Kidney (tissue), 14 donors: ENCODE data around the gene CFAP52. TPM values are rescaled to one million over a fixed set of nuclear protein-coding genes. Genes with fewer than 3 reads are reported as not detected.

Source experiments
- DNase-seq, 5 donors: peaks; one replicate each; pipeline ENCODE4 v3.0.0-alpha.2; 2013 to 2020
- FAIRE-seq: peaks from 2 replicates; lab custom pipeline; 2012; peaks lifted over from hg19 to GRCh38; lab: Jason Lieb, UNC
- H3K27ac ChIP-seq, 2 donors: one replicate each; pipeline ENCODE4 v1.7.0; 2013; ENCODE audit warnings: low read depth in 2 of 2, low read length in 2 of 2, inconsistent platforms in 1 of 2
- H3K27me3 ChIP-seq: one replicate; pipeline ENCODE4 v1.7.1; 2013; ENCODE audit warnings: low read length, inconsistent platforms; ENCODE audit not compliant: control insufficient read depth, insufficient read depth
- H3K36me3 ChIP-seq, 3 donors: one replicate each; pipeline versions ENCODE4 v1.7.0 to v1.7.1; 2013; ENCODE audit warnings: low read length in 3 of 3, control low read depth in 1 of 3, inconsistent platforms in 1 of 3; ENCODE audit not compliant: insufficient read depth in 3 of 3, control insufficient read depth in 2 of 3
- H3K4me1 ChIP-seq, 3 donors: one replicate each; pipeline versions ENCODE4 v1.7.0 to v1.7.1; 2013; ENCODE audit warnings: low read length in 3 of 3, inconsistent platforms in 1 of 3, low read depth in 1 of 3; ENCODE audit not compliant: control insufficient read depth in 2 of 3, insufficient read depth in 2 of 3
- H3K4me3 ChIP-seq, 3 donors: one replicate each; pipeline versions ENCODE4 v1.7.0 to v1.8.1; 2013; ENCODE audit warnings: low read length in 3 of 3, control low read depth in 1 of 3, inconsistent platforms in 1 of 3
- H3K9ac ChIP-seq, 3 donors: one replicate each; pipeline versions ENCODE4 v1.7.0 to v1.7.1; 2013; ENCODE audit warnings: low read length in 3 of 3, control low read depth in 1 of 3, inconsistent platforms in 1 of 3
- H3K9me3 ChIP-seq, 3 donors: one replicate each; pipeline versions ENCODE4 v1.7.0 to v1.7.1; 2013; ENCODE audit warnings: low read length in 3 of 3, control low read depth in 1 of 3, inconsistent platforms in 1 of 3; ENCODE audit not compliant: control insufficient read depth in 2 of 3, insufficient read depth in 1 of 3
- intact Hi-C: fragments of 100-400 bp; cut with DNase I; formaldehyde crosslinking; loops from one replicate; pipeline ENCODE4 v1.11.1; 2022
- polyA plus RNA-seq: library from polyadenylated mRNA; stranded (reverse); fragments of 350-450 nt; fragmentation: Illumina TruSeq; extraction: RNeasy Lipid Tissue Mini Kit (QIAGEN cat#74804); gene quantifications from one replicate; pipeline ENCODE4 v1.2.3, GENCODE V29; 2014; ENCODE audit warnings: low read depth, low replicate concordance; ENCODE audit not compliant: insufficient read depth
- total RNA-seq: library from RNA; stranded (reverse); fragmentation: NEBNext Ultra II Directional; extraction: Animal tissue kit (Norgen Biotek cat#: 25700); gene quantifications from one replicate; pipeline ENCODE4 v1.2.1, GENCODE V29; 2021
- TF ChIP-seq, protein P1 (sequence below): IDR thresholded peaks from 3 replicates; pipeline ENCODE4 v1.5.1; 2012; ENCODE audit warnings: mild to moderate bottlenecking, moderate library complexity, borderline replicate concordance; ENCODE audit not compliant: insufficient read depth; ENCODE audit errors: extremely low read depth
- donor health status: control.
- donor health status: control.
- donor health status: control.
- donor health status: control.
- donor health status: control.
- donor health status: DM: yes; HTN: yes; CAD: no.
- donor health status: Normal renal cell carcinoma (clear cell type).

The CFAP52 gene
- total and polyA plus RNA-seq, 2 donors from 2014 or later: 1.7 TPM; not detected in 1

DNA sequence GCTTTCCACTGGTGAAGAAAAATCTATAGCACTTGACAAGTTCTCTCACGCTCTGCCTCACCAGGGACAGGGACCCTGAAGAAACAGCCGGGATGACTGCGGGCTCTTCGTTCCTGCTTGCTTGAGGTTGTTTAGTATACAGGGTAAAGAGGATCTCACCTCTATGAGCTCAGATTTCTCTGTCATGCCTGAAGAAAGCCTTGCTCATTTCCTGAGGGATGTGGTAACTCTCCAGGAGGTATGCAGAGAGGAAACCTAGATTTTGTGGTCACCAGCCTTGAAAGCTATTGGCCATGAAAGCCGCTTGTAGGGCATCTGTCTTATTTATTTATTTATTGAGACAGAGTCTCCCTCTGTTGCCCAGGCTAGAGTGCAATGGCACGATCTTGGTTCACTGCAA, 92.1 kb downstream of the CFAP52 start:
- peaks cover 0 to 4% (median 0%) of the 10 kb centered on the region in 3 donors for H3K36me3 ChIP-seq
- no peaks in the 10 kb centered on the region for H3K27me3 ChIP-seq
- FAIRE-seq (no peak), DNase-seq (peak in 2 of 5 donors; percentile 50 to 59)
- H3K4me1 ChIP-seq: no peaks in the 10 kb centered on the region
- no peak overlapping the region for H3K4me3 ChIP-seq
- H3K27ac ChIP-seq: no peak overlapping the region
- TF ChIP-seq, protein P1, sequence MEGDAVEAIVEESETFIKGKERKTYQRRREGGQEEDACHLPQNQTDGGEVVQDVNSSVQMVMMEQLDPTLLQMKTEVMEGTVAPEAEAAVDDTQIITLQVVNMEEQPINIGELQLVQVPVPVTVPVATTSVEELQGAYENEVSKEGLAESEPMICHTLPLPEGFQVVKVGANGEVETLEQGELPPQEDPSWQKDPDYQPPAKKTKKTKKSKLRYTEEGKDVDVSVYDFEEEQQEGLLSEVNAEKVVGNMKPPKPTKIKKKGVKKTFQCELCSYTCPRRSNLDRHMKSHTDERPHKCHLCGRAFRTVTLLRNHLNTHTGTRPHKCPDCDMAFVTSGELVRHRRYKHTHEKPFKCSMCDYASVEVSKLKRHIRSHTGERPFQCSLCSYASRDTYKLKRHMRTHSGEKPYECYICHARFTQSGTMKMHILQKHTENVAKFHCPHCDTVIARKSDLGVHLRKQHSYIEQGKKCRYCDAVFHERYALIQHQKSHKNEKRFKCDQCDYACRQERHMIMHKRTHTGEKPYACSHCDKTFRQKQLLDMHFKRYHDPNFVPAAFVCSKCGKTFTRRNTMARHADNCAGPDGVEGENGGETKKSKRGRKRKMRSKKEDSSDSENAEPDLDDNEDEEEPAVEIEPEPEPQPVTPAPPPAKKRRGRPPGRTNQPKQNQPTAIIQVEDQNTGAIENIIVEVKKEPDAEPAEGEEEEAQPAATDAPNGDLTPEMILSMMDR: no peak
- intact Hi-C loops: no loop called here
- H3K9ac ChIP-seq: no peak overlapping the region
- H3K9me3 ChIP-seq: no peaks in the 10 kb centered on the region

DNA sequence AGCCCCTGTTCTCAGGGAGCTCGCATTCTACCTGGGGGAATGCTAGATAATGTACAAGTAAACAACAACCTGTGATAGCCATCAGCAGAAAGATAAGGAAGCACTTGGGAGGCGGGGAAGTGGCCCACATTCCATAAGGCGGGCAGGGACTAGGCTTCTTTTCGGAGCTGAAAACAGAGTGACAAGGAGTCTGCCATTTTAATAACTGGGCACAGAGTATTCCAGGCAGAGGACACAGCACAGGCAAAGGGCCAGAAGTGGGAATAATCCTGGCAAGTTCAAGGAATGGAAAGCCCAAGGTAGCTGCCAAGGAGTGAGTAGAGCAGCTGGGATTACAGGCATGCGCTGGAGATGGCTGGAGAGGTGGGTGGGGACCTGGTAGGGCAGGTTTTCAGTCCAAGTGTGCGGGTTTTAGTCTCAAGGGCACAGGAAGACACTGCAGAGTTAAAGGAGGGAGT, 93.1 kb downstream of the CFAP52 start:
- Histone ChIP-seq H3K4me1 (no peaks in the 10 kb centered on the region), H3K9ac (no peak overlapping the region), H3K27ac (no peak overlapping the region), H3K9me3 (no peaks in the 10 kb centered on the region), H3K4me3 (no peak overlapping the region), H3K27me3 (no peaks in the 10 kb centered on the region), H3K36me3 (peaks cover 0 to 4% (median 0%) of the 10 kb centered on the region in 3 donors)
- TF ChIP-seq, protein P1: no peak
- no peak for FAIRE-seq
- intact Hi-C loops: no loop called here
- no peak for DNase-seq

DNA sequence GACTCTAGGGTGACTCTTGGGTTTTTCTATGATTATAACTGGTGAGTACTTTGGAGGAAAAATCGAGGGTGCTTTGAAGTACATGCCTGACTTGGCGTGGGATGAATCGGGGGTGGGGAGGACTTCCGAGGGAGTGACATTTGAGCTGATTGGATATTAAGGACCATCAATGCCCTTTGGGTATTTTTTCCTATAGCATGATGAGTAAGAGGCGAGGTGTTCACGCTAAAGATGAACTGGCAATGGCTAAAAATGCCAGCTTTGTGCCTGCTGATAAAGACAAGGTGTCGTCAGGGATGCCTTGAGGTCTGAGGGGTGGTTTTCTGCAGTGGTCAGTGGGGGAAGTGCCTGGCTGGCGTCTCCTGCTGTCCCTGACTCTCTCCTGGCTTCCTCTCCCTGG, 94.2 kb downstream of the CFAP52 start:
- no peak for DNase-seq
- no peaks in the 10 kb centered on the region for H3K27me3 ChIP-seq
- no peaks in the 10 kb centered on the region for H3K9me3 ChIP-seq
- no peak overlapping the region for H3K4me3 ChIP-seq
- intact Hi-C loops: no loop called here
- TF ChIP-seq, protein P1: no peak
- H3K36me3 ChIP-seq: peaks cover 0 to 4% (median 0%) of the 10 kb centered on the region in 3 donors
- no peak for FAIRE-seq
- H3K27ac ChIP-seq: no peak overlapping the region
- no peaks in the 10 kb centered on the region for H3K4me1 ChIP-seq
- H3K9ac ChIP-seq: no peak overlapping the region

DNA sequence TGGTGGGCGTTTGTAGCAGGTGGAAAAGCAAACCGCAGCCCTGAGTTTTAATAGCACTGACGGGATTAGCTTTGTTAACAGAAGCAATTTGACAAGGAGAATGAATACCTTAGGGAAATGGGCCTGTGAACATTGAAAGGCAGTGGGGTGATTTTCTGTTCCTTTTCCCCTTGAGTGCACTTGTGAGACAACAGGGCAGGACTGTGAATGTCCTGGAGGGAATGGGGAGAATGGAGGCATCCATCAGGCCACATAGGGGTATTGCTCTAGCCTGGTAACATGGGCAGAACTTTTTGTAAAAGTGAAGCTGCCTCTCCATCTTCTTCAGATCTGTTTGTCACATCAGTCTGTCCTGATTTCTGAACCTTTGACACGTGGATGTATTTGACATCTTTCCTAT, 95.1 kb downstream of the CFAP52 start:
- Histone ChIP-seq H3K4me1 (no peaks in the 10 kb centered on the region), H3K9me3 (no peaks in the 10 kb centered on the region), H3K27ac (no peak overlapping the region), H3K4me3 (no peak overlapping the region), H3K9ac (no peak overlapping the region), H3K36me3 (peaks cover 0 to 4% (median 0%) of the 10 kb centered on the region in 3 donors), H3K27me3 (no peaks in the 10 kb centered on the region)
- intact Hi-C loops: no loop called here
- DNase-seq (no peak), FAIRE-seq (no peak)
- TF ChIP-seq, protein P1: no peak
